ENCODE results near the gene FGF8.
"Not testable (repeated sequence)": the region's sequence is repeated elsewhere in the genome, so short reads cannot be mapped to it uniquely, and the experiment has no call there.

FGF8 gene
- total RNA-seq: 0 to 0.77 (median 0) reads per million in 17 experiments

- peak in 2 of 4 experiments; percentile 23 to 38 for DNase-seq
These were observed at the start of gene FGF8 for GRCh38 chr10:101775273-101776160. Gene FGF8 (minus strand): TSS chr10:101776114. CDS start chr10:101775900, 214 bp downstream.

GRCh38 chr10:101824736-101825135, 48.8 kb upstream of the FGF8 start:
- no peak for DNase-seq

- DNase-seq: no peak
These were observed 43.1 kb upstream of the FGF8 start for GRCh38 chr10:101818872-101819633.

GRCh38 chr10:101818119-101818871, 42.4 kb upstream of the FGF8 start, which contains the start of gene OGA:
Gene OGA (minus strand): TSS chr10:101818444. CDS start chr10:101818022, 422 bp downstream.
- peak; percentile 96 to 100 (median 99) for DNase-seq

GRCh38 chr10:101817337-101818118, 41.6 kb upstream of the FGF8 start:
- DNase-seq: peak; percentile 63 to 73 (median 70)

- DNase-seq: no peak
These were observed 41.0 kb upstream of the FGF8 start for GRCh38 chr10:101816913-101817336.

- DNase-seq: no peak
These were observed 40.5 kb upstream of the FGF8 start for GRCh38 chr10:101816376-101816775.

- DNase-seq: no peak
These were observed 38.7 kb upstream of the FGF8 start for GRCh38 chr10:101814466-101815071.

- no peak for DNase-seq
These were observed 36.7 kb upstream of the FGF8 start for GRCh38 chr10:101812606-101813005.

- no peak for DNase-seq
These were observed 31.2 kb upstream of the FGF8 start for GRCh38 chr10:101807158-101807557.

- DNase-seq: no peak
These were observed 27.6 kb upstream of the FGF8 start for GRCh38 chr10:101803511-101803910.

- DNase-seq: no peak
These were observed 21.6 kb upstream of the FGF8 start for GRCh38 chr10:101797403-101798059.

- DNase-seq: no peak
These were observed 17.6 kb upstream of the FGF8 start for GRCh38 chr10:101793526-101793925.

GRCh38 chr10:101789686-101790085, 13.8 kb upstream of the FGF8 start:
- DNase-seq: no peak

- not testable (repeated sequence) for DNase-seq
These were observed 13.3 kb upstream of the FGF8 start for GRCh38 chr10:101789231-101789630.

GRCh38 chr10:101785801-101786200, 9.9 kb upstream of the FGF8 start:
- DNase-seq: no peak

GRCh38 chr10:101784558-101784957, 8.6 kb upstream of the FGF8 start:
- no peak for DNase-seq

GRCh38 chr10:101783736-101784118, 7.8 kb upstream of the FGF8 start:
- DNase-seq: no peak

GRCh38 chr10:101782811-101783735, 7.2 kb upstream of the FGF8 start, which contains the start of gene NPM3:
Gene NPM3 (minus strand): TSS chr10:101783446. CDS start chr10:101783390, 56 bp downstream.
- DNase-seq: peak; percentile 74 to 88 (median 86)
